ENCODE data around the gene DGUOK.

DGUOK gene

GRCh38 chr2:73947412-73948018 lies 20.8 kb downstream of the DGUOK start:
- no peak for DNase-seq (ENCODE audit: low read depth in 2 of 2)

- DNase-seq (ENCODE audit: low read depth in 2 of 2) = no peak
These were observed 23.1 kb downstream of the DGUOK start for GRCh38 chr2:73949802-73950201.

- DNase-seq (ENCODE audit: low read depth in 2 of 2) = no peak
These were observed 26.1 kb downstream of the DGUOK start for GRCh38 chr2:73952499-73953446.

GRCh38 chr2:73956218-73956865 lies 29.7 kb downstream of the DGUOK start:
- DNase-seq (ENCODE audit: low read depth in 2 of 2) = no peak

GRCh38 chr2:73961274-73961673 lies 34.6 kb downstream of the DGUOK start:
- no peak for DNase-seq (ENCODE audit: low read depth in 2 of 2)

- no peak for DNase-seq (ENCODE audit: low read depth in 2 of 2)
These were observed 35.3 kb downstream of the DGUOK start for GRCh38 chr2:73961823-73962615.

GRCh38 chr2:73962798-73963197 lies 36.1 kb downstream of the DGUOK start:
- DNase-seq (ENCODE audit: low read depth in 2 of 2) = no peak

- DNase-seq (ENCODE audit: low read depth in 2 of 2) = no peak
These were observed 36.9 kb downstream of the DGUOK start for GRCh38 chr2:73963385-73964120.

GRCh38 chr2:73964223-73964622 lies 37.5 kb downstream of the DGUOK start:
- no peak for DNase-seq (ENCODE audit: low read depth in 2 of 2)

GRCh38 chr2:73965053-73965452 lies 38.4 kb downstream of the DGUOK start:
- no peak for DNase-seq (ENCODE audit: low read depth in 2 of 2)

GRCh38 chr2:73968357-73968937 lies 41.8 kb downstream of the DGUOK start:
- DNase-seq (ENCODE audit: low read depth in 2 of 2) = no peak

- DNase-seq (ENCODE audit: low read depth in 2 of 2) = no peak
These were observed 42.7 kb downstream of the DGUOK start for GRCh38 chr2:73969356-73969755.

GRCh38 chr2:73970141-73970803 lies 43.6 kb downstream of the DGUOK start:
- DNase-seq (ENCODE audit: low read depth in 2 of 2) = no peak

- no peak for DNase-seq (ENCODE audit: low read depth in 2 of 2)
These were observed 44.3 kb downstream of the DGUOK start for GRCh38 chr2:73970850-73971471.

- no peak for DNase-seq (ENCODE audit: low read depth in 2 of 2)
These were observed 45.0 kb downstream of the DGUOK start for GRCh38 chr2:73971722-73972121.

GRCh38 chr2:73972846-73973245 lies 46.2 kb downstream of the DGUOK start:
- no peak for DNase-seq (ENCODE audit: low read depth in 2 of 2)

- no peak for DNase-seq (ENCODE audit: low read depth in 2 of 2)
These were observed 49.1 kb downstream of the DGUOK start for GRCh38 chr2:73975731-73976130.

- DNase-seq (ENCODE audit: low read depth in 2 of 2) = no peak
These were observed 50.1 kb downstream of the DGUOK start for GRCh38 chr2:73976803-73977202.

GRCh38 chr2:73977466-73977865 lies 50.8 kb downstream of the DGUOK start:
- no peak for DNase-seq (ENCODE audit: low read depth in 2 of 2)

- no peak for DNase-seq (ENCODE audit: low read depth in 2 of 2)
These were observed 52.3 kb downstream of the DGUOK start for GRCh38 chr2:73979021-73979420.

Data from fibroblast of skin of left biceps (primary cell).